HCT116 (cell line): ENCODE measurements around the gene SPATA21. TPM values are rescaled to one million over a fixed set of nuclear protein-coding genes. Genes with fewer than 3 reads are reported as not detected.

ENCODE experiments used
- ATAC-seq: fragments of 200-7000 bp; cut with Tn5 transposase; 2 replicates; pipeline ENCODE4 v1.9.1; 2020; ENCODE audit warnings: mild to moderate bottlenecking, moderate library complexity
- BruUV-seq: library from RNA; stranded (reverse); fragments of 400-500 nt; replicated peaks from 2 replicates; lab custom pipeline; 2021; lab: Mats Ljungman, UMichigan
- CTCF ChIA-PET: fragments of 300-600 bp; sonication (Branson Sonifier 250); formaldehyde crosslinking; loops from one replicate; lab custom pipeline; 2021; ENCODE audit warnings: antibody characterized with exemption; lab: Charles Lee
- POLR2A ChIA-PET: fragments of 300-600, 350-600 bp; sonication (Branson Sonifier 250); formaldehyde crosslinking; loops from one replicate; lab custom pipeline; 2021; ENCODE audit warnings: antibody characterized with exemption; lab: Charles Lee
- RAD21 ChIA-PET, 2 experiments: fragments of 300-600 bp; sonication (Branson Sonifier 250); formaldehyde crosslinking; loops; one replicate each; lab custom pipeline; 2023; ENCODE audit warnings: low total read pairs in 2 of 2; ENCODE audit not compliant: uncharacterized antibody in 2 of 2, unreplicated experiment in 2 of 2, low non-redundant PET in 1 of 2; lab: Charles Lee
- DNase-seq: peaks from one replicate; pipeline ENCODE4 v3.0.0-alpha.2; 2010; ENCODE audit warnings: low read depth, low spot score
- H2AFZ ChIP-seq: fragments of 200-600 bp; shearing (Covaris generic), sonication (generic); 2 replicates; pipeline ENCODE4 v1.6.1; 2017; ENCODE audit warnings: low read depth, mixed run types, mixed read lengths, antibody characterized with exemption, low read length; ENCODE audit not compliant: poor library complexity, severe bottlenecking
- H3K27ac ChIP-seq: 2 replicates; pipeline ENCODE4 v1.5.1; 2012; ENCODE audit warnings: low read depth, low read length
- H3K27me3 ChIP-seq: fragments of 200-600 bp; sonication (generic); 2 replicates; pipeline ENCODE4 v1.6.1; 2016; ENCODE audit warnings: mixed run types, low read length, mixed read lengths; ENCODE audit not compliant: insufficient read depth
- H3K36me3 ChIP-seq, 2 experiments: fragments of 200-500 bp in 1 of 2; fragments of 200-600 bp in 1 of 2; sonication (Bioruptor generic) in 1 of 2; sonication (generic) in 1 of 2; 2 replicates each; pipeline versions ENCODE4 v1.5.1 to v1.6.1; 2014 to 2016; ENCODE audit warnings: low read length in 2 of 2, inconsistent platforms in 1 of 2, mixed read lengths in 1 of 2, mixed run types in 1 of 2; ENCODE audit not compliant: insufficient read depth in 2 of 2, control insufficient read depth in 1 of 2
- H3K4me1 ChIP-seq, 2 experiments: fragments of 200-600 bp in 1 of 2; sonication (generic) in 1 of 2; 2 replicates each; pipeline versions ENCODE4 v1.5.1 to v1.6.1; 2012 to 2017; ENCODE audit warnings: low read length in 2 of 2, inconsistent platforms in 1 of 2, mild to moderate bottlenecking in 1 of 2, mixed read lengths in 1 of 2, mixed run types in 1 of 2, moderate library complexity in 1 of 2; ENCODE audit not compliant: insufficient read depth in 2 of 2, control insufficient read depth in 1 of 2
- H3K4me2 ChIP-seq: fragments of 200-600 bp; sonication (generic); 2 replicates; pipeline ENCODE4 v1.6.1; 2017; ENCODE audit warnings: mixed run types, low read length, mixed read lengths
- H3K4me3 ChIP-seq, 2 experiments: fragments of 200-600 bp in 1 of 2; sonication (generic) in 1 of 2; replicated peaks in 1 of 2; 2 replicates each; pipeline ENCODE4 v1.5.1; 2011 to 2016; ENCODE audit warnings: low read length in 2 of 2, control low read depth in 1 of 2, low read depth in 1 of 2, mild to moderate bottlenecking in 1 of 2, mixed read lengths in 1 of 2, mixed run types in 1 of 2
- H3K79me2 ChIP-seq: fragments of 200-600 bp; sonication (generic); 2 replicates; pipeline ENCODE4 v1.6.1; 2017; ENCODE audit warnings: mild to moderate bottlenecking, mixed run types, low read length, moderate library complexity, mixed read lengths; ENCODE audit not compliant: insufficient read depth
- H3K9ac ChIP-seq: fragments of 200-600 bp; sonication (generic); 2 replicates; pipeline ENCODE4 v1.6.1; 2016; ENCODE audit warnings: low read length, mixed read lengths
- H3K9me2 ChIP-seq: fragments of 200-600 bp; sonication (generic), shearing (Covaris generic); 2 replicates; pipeline ENCODE4 v1.6.1; 2017; ENCODE audit warnings: mixed run types, mild to moderate bottlenecking, moderate library complexity; ENCODE audit not compliant: insufficient read depth
- H3K9me3 ChIP-seq, 2 experiments: fragments of 200-500 bp in 1 of 2; fragments of 200-600 bp in 1 of 2; sonication (Bioruptor generic) in 1 of 2; sonication (generic) in 1 of 2; 2 replicates each; pipeline ENCODE4 v1.6.1; 2014 to 2017; ENCODE audit warnings: low read length in 2 of 2, mixed read lengths in 2 of 2, inconsistent platforms in 1 of 2, low read depth in 1 of 2, mild to moderate bottlenecking in 1 of 2, mixed run types in 1 of 2, moderate library complexity in 1 of 2; ENCODE audit not compliant: control insufficient read depth in 1 of 2, insufficient read depth in 1 of 2
- H4K20me1 ChIP-seq: fragments of 200-600 bp; sonication (generic), shearing (Covaris generic); 2 replicates; pipeline ENCODE4 v1.6.1; 2017; ENCODE audit warnings: mixed run types, mild to moderate bottlenecking, moderate library complexity; ENCODE audit not compliant: insufficient read depth
- EGR1 ChIP-seq: IDR thresholded peaks from 2 replicates; pipeline ENCODE4 v1.6.1; 2012; ENCODE audit warnings: low read depth
- ELF1 ChIP-seq: IDR thresholded peaks from 2 replicates; pipeline ENCODE4 v1.6.1; 2012; ENCODE audit warnings: low read depth, borderline replicate concordance
- EZH2 ChIP-seq: fragments of 200-600 bp; sonication (generic); IDR thresholded peaks from 2 replicates; pipeline ENCODE4 v1.6.1; 2017; ENCODE audit warnings: antibody characterized with exemption, mixed run types
- EZH2phosphoT487 ChIP-seq: fragments of 200-600 bp; IDR thresholded peaks from 2 replicates; pipeline ENCODE4 v1.6.1; 2018; ENCODE audit warnings: antibody characterized with exemption, borderline replicate concordance
- FOSL1 ChIP-seq: IDR thresholded peaks from 2 replicates; pipeline ENCODE4 v1.6.1; 2012; ENCODE audit warnings: low read depth
- JUND ChIP-seq: IDR thresholded peaks from 2 replicates; pipeline ENCODE4 v1.6.1; 2012
- POLR2AphosphoS5 ChIP-seq: IDR thresholded peaks from 2 replicates; pipeline ENCODE4 v1.6.1; 2011; ENCODE audit warnings: mild to moderate bottlenecking, low read depth, low read length, moderate library complexity
- RAD21 ChIP-seq: IDR thresholded peaks from 2 replicates; pipeline ENCODE4 v1.6.1; 2012; ENCODE audit warnings: low read depth, mild to moderate bottlenecking
- REST ChIP-seq: IDR thresholded peaks from 2 replicates; pipeline ENCODE4 v1.6.1; 2012; ENCODE audit warnings: low read depth
- TCF7L2 ChIP-seq: IDR thresholded peaks from 2 replicates; pipeline ENCODE4 v1.7.0; 2011; ENCODE audit warnings: borderline replicate concordance, inconsistent platforms; ENCODE audit not compliant: insufficient read depth, insufficient read length; ENCODE audit errors: extremely low read depth
- ZBTB33 ChIP-seq: IDR thresholded peaks from 2 replicates; pipeline ENCODE4 v1.6.1; 2011; ENCODE audit warnings: mild to moderate bottlenecking, low read length, moderate library complexity; ENCODE audit not compliant: insufficient replicate concordance; ENCODE audit errors: extremely low read depth
- ZFX ChIP-seq: fragments of 450-650 bp; IDR thresholded peaks from 2 replicates; pipeline ENCODE4 v1.6.1; 2017
- intact Hi-C: fragments of 100-400 bp; cut with micrococcal nuclease; formaldehyde crosslinking; loops from 2 replicates; pipeline ENCODE4 v1.10.0; 2022
- total RNA-seq: library from RNA; stranded (reverse); gene quantifications from one replicate; pipeline ENCODE4 v1.2.1, GENCODE V29; 2021; ENCODE audit not compliant: unreplicated experiment

SPATA21 gene
- total RNA-seq, 1 experiment from 2014 or later = not detected

- TF ChIP-seq JUND (no peak), EZH2 (no peak), ZBTB33 (no peak), ELF1 (no peak)
- Histone ChIP-seq H3K9me2 (no peaks in the 10 kb centered on the region), H3K79me2 (no peaks in the 10 kb centered on the region), H3K4me1 (peaks cover 0 to 8% of the 10 kb centered on the region in 2 experiments; a peak in 1 of 4 replicates), H3K9ac (no peak overlapping the region), H2AFZ (no peak overlapping the region), H3K27ac (no peak overlapping the region), H4K20me1 (no peaks in the 10 kb centered on the region), H3K4me2 (no peak overlapping the region), H3K4me3 (no peak overlapping the region), H3K36me3 (peaks cover 3 to 4% of the 10 kb centered on the region in 2 experiments; a peak in 3 of 4 replicates), H3K27me3 (no peaks in the 10 kb centered on the region), H3K9me3 (no peaks in the 10 kb centered on the region)
- POLR2A ChIA-PET = no interaction called here
- no TSS peak for BruUV-seq
- intact Hi-C loops = no loop called here
- ATAC-seq (no peak; the same call in 1 of the 2 replicates), DNase-seq (no peak)
- CTCF ChIA-PET = no interaction called here
- RAD21 ChIA-PET = no interaction called here
Observed at GRCh38 chr1:16402742-16403141, 34.5 kb downstream of the SPATA21 start.

- BruUV-seq = no TSS peak
- intact Hi-C loops = no loop called here
- ChIA-PET RAD21 (no interaction called here), CTCF (no interaction called here), POLR2A (no interaction called here)
- Histone ChIP-seq H3K79me2 (peaks cover 11% of the 10 kb centered on the region; the same call in 1 of the 2 replicates), H3K4me3 (no peak overlapping the region), H4K20me1 (no peaks in the 10 kb centered on the region), H3K27me3 (no peaks in the 10 kb centered on the region), H3K9me2 (no peaks in the 10 kb centered on the region), H3K9ac (no peak overlapping the region), H2AFZ (no peak overlapping the region), H3K4me1 (peaks cover 0 to 13% of the 10 kb centered on the region in 2 experiments; a peak in 2 of 4 replicates), H3K4me2 (no peak overlapping the region), H3K9me3 (no peaks in the 10 kb centered on the region), H3K36me3 (peaks cover 17 to 25% of the 10 kb centered on the region in 2 experiments; a peak in 3 of 4 replicates), H3K27ac (no peak overlapping the region)
- ATAC-seq (no peak), DNase-seq (no peak)
- no peak for TF ChIP-seq RAD21
- no peak for TF ChIP-seq POLR2AphosphoS5
- TF ChIP-seq ZBTB33 = no peak
- no peak for TF ChIP-seq EZH2phosphoT487
- TF ChIP-seq REST = no peak
- no peak for TF ChIP-seq TCF7L2
- no peak for TF ChIP-seq EGR1
- no peak for TF ChIP-seq FOSL1
- TF ChIP-seq JUND = no peak
- no peak for TF ChIP-seq ZFX
Observed at GRCh38 chr1:16398371-16398953, 38.8 kb downstream of the SPATA21 start.
